Astrocyte of the spinal cord (primary cell): ENCODE measurements around the gene ZNF57.

Source experiments
- DNase-seq: peaks from one replicate; pipeline ENCODE4 v3.0.0; 2011; ENCODE audit warnings: low read depth, low spot score
- H3K4me3 ChIP-seq: 2 replicates; pipeline ENCODE4 v1.5.1; 2011; ENCODE audit warnings: low read depth, mild to moderate bottlenecking, low read length, moderate library complexity
- in situ Hi-C: cut with HindIII; loops from 2 replicates; pipeline ENCODE4 v1.10.0; 2017; ENCODE audit warnings: low sequenced_read_pairs
- TF ChIP-seq, protein P1 (sequence below): IDR thresholded peaks from 2 replicates; pipeline ENCODE4 v1.5.1; 2012; ENCODE audit warnings: low read depth, mild to moderate bottlenecking, low read length, inconsistent platforms

Gene ZNF57

DNA sequence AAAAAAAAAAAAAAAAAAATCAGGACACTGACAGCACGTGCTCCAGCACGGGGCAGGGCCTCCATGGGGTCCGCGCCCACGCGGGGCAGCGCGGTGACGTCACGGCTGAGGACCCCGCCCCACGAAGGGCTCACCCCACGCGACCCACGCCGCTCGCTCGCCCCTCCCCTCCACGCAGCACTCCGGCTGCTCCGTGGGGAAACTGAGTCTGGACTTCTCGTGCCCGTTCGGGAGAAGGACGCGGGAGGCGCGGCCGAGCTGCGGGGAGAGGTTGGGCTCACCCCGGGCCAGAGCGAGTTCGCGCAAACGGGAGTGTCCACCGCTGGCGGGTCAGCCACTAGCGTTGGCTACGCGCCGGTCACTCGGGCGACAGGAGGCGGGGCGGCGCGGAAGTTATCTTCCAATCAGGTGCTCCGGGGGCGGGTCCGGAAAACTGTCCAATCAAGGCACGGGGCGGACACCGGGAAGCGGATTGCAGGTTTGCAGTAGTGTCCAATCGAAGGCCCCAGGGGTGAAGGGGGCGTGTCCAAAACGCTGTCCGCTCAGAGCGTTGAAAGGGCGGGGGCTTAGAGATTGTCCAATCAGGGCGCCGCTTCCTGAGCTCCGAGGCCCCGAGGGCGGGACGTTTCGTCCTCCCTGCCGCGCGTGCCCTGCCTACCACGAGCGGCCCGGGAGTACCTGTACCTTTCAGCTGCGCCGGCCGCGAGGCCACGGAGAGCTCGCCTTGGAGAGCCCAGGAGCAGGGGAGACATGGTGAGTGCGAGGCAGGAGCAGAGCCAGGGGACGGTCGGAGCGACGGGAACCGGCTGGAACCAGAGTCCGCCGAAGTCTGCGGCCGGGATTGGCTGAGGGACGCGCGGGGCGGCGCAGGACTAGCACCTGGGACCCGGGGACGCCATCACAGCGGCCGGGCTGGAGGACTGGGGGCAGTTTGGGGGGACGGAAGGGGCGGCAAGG lies at the start of gene ZNF57:
ZNF57 (plus strand) TSS at position 633 of the 957 bp plus-strand sequence; CDS start at position 751, 118 bp downstream.
- DNase-seq, result peak; percentile 99
- peak within 1 kb of the TSS; percentile 91 for H3K4me3 ChIP-seq
- in situ Hi-C loops, result no loop called here
- TF ChIP-seq, protein P1, sequence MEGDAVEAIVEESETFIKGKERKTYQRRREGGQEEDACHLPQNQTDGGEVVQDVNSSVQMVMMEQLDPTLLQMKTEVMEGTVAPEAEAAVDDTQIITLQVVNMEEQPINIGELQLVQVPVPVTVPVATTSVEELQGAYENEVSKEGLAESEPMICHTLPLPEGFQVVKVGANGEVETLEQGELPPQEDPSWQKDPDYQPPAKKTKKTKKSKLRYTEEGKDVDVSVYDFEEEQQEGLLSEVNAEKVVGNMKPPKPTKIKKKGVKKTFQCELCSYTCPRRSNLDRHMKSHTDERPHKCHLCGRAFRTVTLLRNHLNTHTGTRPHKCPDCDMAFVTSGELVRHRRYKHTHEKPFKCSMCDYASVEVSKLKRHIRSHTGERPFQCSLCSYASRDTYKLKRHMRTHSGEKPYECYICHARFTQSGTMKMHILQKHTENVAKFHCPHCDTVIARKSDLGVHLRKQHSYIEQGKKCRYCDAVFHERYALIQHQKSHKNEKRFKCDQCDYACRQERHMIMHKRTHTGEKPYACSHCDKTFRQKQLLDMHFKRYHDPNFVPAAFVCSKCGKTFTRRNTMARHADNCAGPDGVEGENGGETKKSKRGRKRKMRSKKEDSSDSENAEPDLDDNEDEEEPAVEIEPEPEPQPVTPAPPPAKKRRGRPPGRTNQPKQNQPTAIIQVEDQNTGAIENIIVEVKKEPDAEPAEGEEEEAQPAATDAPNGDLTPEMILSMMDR, result no peak

DNA sequence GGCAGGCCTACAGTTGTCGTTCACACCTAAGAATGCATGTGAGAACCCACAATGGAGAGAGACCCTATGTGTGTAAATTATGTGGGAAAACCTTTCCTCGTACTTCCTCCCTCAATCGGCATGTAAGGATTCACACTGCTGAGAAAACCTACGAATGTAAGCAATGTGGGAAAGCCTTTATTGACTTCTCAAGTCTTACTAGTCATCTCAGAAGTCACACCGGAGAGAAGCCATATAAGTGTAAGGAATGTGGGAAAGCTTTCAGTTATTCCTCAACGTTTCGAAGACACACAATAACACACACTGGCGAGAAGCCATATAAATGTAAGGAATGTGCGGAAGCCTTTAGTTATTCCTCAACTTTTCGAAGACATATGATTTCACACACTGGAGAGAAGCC lies 48.1 kb upstream of the ZNF57 start:
- TF ChIP-seq, protein P1, result no peak
- in situ Hi-C loops, result no loop called here
- DNase-seq, result no peak

DNA sequence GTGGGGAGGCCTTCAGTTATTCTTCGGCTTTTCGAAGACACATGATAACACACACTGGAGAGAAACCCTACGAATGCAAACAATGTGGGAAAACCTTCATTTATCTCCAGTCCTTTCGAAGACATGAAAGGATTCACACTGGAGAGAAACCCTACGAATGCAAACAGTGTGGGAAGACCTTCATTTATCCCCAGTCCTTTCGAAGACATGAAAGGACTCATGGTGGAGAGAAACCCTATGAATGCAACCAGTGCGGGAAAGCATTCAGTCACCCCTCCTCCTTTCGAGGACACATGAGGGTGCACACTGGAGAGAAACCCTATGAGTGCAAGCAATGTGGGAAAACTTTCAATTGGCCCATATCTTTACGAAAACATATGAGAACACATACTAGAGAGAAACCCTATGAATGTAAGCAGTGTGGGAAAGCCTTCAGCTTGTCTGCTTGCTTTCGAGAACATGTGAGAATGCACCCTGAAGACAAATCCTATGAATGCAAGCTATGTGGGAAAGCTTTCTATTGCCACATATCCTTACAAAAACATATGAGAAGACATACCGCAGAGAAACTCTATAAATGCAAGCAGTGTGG lies 47.6 kb upstream of the ZNF57 start:
- TF ChIP-seq, protein P1, result no peak
- no peak for DNase-seq
- H3K4me3 ChIP-seq, result no peak overlapping the region
- in situ Hi-C loops, result no loop called here

More for the DNA sequence above, 48.1 kb upstream of the ZNF57 start:
- no peak overlapping the region for H3K4me3 ChIP-seq

- in situ Hi-C loops, result no loop called here
- TF ChIP-seq, protein P1, result no peak
- no peak for DNase-seq
- H3K4me3 ChIP-seq, result no peak overlapping the region
Observed at GRCh38 chr19:2854849-2855248, 45.9 kb upstream of the ZNF57 start.

- TF ChIP-seq, protein P1, result no peak
- H3K4me3 ChIP-seq, result no peak overlapping the region
- no peak for DNase-seq
- in situ Hi-C loops, result no loop called here
Observed at GRCh38 chr19:2856457-2857050, 44.2 kb upstream of the ZNF57 start.

DNA sequence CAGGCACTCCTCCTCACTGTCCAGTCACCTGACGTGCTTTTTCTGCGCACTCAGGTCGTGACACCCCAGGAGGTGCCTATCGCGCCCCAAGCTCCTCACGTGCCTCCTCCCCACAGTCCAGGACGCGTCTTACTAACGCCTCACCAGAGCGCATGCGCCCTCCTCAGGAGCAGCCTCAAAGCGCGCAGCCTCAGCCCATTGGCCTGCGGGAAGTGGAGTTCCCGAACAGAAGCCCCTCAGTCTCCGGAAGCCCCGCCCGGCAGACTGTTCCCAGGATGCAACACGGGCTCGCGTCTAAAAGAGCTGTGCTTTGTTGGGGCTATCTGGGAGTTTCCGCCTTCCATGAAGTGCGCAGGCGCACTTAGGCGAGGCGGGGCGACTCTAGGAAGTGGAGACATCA lies 41.9 kb upstream of the ZNF57 start:
- in situ Hi-C loops, result no loop called here
- TF ChIP-seq, protein P1, result no peak
- H3K4me3 ChIP-seq, result no peak overlapping the region
- DNase-seq, result no peak
